Measurements from ENCODE around the gene SYDE2.

- no peak for TF ChIP-seq CTCF (IDR thresholded peaks at IDR 0.05)
- no peak for TF ChIP-seq POLR2A (IDR thresholded peaks at IDR 0.05)
Observed at GRCh38 chr1:85128316-85128715, 72.5 kb downstream of the SYDE2 start.

All from right lobe of liver (tissue), 4 donors.